MV-4-11 (cell line): ENCODE measurements around the gene ADD1.
"Not testable (repeated sequence)": the region's sequence is repeated elsewhere in the genome, so short reads cannot be mapped to it uniquely, and the experiment has no call there.

ENCODE experiments used
- DNase-seq: peaks from one replicate; lab custom pipeline; 2025; lab: John Stamatoyannopoulos, UW

The ADD1 gene

GRCh38 chr4:2922453-2923101, 78.9 kb downstream of the ADD1 start:
- DNase-seq: not testable (repeated sequence)

DNA sequence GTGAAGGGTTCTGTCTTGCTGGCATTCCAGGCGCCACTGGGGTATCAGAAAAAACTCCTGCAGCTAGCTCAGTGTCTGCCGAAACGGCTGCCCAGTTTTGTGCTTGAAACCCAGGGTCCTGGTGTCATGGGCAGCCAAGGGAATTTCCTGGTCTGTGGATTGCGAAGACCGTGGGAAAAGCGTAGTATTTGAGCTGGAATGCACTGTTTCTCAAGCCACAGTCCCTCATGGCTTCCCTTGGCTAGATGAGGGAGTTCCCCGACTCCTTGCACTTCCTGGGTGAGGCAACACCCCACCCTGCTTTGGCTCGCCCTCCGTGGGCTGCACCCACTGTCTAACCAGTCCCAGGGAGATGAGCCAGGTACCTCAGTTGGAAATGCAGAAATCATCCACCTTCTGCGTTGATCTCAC, 79.5 kb downstream of the ADD1 start:
- DNase-seq: no peak

DNA sequence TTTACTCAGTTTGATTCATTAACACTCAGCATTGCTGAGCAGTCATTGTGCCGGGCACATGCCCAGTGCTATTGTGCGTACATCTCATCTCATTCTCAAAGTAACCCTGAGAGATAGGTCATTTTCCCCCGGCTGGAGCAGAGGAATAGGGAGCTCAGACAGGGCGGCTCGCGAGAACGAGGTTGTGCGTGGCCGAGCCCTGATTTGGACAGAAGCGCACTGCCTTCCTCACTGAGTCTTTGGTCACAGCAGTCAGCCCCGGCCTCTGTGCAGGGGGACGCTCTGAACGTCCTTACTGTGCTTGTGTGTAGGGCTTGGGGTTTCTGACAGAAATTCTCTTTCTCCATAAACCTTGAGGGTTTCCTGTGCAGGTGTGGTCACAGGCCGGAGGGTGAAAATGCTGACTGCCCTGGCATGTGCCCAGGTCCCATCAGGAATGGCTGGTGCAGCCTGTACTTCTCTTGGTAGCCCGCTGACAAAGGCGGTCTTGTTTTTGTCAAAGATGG, 80.1 kb downstream of the ADD1 start:
- DNase-seq: no peak

DNA sequence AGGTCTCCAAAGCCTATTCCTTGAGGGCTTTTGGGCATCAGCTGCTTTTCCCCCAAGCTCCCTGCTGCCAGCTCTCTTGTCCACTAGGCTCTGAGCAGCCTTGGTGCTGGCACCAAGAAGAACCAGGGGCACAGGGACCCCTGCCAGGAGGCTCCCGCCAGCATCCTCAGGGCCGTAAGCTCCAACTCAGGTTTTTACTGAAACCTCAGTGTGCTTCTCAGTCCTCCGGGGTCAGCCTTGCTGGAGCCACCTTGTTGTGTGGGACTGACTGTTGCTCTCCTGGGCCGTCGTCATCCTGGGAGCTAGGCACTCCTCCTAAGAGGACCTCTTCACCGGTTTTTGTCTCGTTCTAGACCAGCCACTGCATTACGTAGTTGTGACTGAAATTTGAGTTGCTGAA, 80.6 kb downstream of the ADD1 start:
- no peak for DNase-seq

GRCh38 chr4:2924765-2925301, 81.2 kb downstream of the ADD1 start:
- no peak for DNase-seq

GRCh38 chr4:2925496-2925895, 81.9 kb downstream of the ADD1 start:
- DNase-seq: no peak

DNA sequence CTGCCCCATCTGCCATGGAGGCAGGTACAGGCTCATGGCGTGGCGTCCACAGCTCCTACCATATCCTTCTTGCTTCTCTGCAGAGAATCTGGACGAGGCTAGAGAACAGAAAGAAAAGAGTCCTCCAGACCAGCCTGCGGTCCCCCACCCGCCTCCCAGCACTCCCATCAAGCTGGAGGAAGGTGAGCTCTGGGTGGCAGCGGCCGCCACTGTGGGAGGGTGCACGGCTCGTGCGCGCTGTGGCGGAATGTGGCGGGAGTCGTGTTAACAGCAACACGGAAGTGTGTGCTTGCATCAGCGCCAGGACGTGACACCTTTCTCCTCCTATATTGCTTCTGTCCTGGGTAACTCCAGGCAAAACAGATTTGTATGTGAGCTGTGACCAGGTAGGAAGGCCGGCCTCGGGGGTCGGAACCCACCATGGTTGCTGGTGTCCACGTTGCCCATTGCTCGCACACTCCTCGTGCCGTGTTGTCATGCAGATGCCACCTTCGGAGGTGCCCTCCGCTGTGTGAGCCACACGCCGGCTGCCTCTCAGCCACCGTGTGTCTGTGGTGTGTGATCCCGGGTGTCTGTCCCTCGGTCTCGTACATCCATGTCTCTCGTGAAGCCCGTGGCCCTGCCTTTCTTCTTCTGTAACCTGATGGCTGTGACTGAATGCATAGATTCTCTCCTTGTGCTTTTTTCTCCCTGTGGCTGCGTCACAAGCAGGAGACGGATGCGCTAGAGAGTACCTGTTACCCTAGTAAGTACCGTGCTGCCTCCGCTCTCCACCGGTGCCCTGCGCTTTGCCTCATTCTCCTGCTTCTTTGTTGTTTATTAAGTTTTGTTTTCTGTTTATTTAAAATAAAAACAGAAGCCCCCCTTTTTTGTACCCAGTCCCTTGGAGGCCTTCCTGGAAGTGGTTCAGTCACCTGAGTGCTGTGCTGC, 82.6 kb downstream of the ADD1 start:
- DNase-seq: no peak

GRCh38 chr4:2927016-2927695, 83.5 kb downstream of the ADD1 start:
- no peak for DNase-seq

DNA sequence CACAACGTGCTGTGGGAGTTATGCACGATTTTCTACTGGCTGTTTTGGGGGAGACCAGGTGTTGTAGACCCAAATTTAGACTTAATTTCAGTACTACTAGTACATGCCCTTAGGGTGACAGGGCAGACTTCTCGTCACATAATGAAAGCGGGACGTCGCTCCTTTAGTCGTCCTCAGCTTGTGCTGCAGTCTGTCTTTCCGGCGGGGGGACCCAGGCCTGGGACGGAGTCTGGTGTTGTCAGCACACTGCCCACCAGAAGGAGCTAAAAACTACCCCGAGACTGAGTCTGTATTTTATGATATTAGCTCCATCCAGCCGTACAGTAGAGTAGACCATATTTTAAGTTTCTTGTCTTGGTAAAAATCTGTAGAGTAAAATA, 84.0 kb downstream of the ADD1 start:
- no peak for DNase-seq

GRCh38 chr4:2928242-2929176, 84.9 kb downstream of the ADD1 start:
- no peak for DNase-seq

GRCh38 chr4:2929469-2929868, 85.8 kb downstream of the ADD1 start:
- DNase-seq: no peak

DNA sequence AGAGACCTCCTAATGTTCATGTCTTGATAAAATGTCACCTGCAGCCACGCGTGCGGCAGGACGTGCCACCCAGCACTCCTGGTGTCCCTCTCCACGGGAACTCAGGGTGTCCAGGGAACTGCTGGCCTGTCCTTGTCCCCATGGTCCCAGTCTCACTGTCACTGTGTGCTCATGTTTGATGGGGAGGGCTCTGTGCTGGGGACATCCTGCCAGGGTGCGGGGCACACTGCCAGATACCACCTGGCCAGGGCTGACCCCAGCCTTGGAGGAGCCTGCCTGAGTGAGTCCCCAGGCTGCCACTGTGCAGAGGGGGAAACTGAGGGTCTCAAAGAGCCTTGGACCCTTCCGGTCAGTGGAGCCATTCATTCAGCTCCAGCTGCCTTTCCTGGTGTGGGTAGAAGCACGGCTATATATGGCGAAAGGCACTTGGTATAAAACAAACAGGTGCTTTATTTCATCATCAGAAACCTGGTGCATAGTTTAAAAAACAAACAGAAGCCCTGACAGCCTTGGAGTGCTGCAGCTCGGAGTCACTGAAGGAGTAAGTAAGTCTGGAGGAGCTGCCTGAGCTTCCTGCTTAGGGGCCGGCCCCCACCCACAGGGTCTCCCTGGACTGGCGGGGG, 86.6 kb downstream of the ADD1 start:
- DNase-seq: no peak

GRCh38 chr4:2930758-2931511, 87.3 kb downstream of the ADD1 start:
- no peak for DNase-seq

GRCh38 chr4:2931512-2932301, 88.1 kb downstream of the ADD1 start:
- peak; percentile 88 for DNase-seq

DNA sequence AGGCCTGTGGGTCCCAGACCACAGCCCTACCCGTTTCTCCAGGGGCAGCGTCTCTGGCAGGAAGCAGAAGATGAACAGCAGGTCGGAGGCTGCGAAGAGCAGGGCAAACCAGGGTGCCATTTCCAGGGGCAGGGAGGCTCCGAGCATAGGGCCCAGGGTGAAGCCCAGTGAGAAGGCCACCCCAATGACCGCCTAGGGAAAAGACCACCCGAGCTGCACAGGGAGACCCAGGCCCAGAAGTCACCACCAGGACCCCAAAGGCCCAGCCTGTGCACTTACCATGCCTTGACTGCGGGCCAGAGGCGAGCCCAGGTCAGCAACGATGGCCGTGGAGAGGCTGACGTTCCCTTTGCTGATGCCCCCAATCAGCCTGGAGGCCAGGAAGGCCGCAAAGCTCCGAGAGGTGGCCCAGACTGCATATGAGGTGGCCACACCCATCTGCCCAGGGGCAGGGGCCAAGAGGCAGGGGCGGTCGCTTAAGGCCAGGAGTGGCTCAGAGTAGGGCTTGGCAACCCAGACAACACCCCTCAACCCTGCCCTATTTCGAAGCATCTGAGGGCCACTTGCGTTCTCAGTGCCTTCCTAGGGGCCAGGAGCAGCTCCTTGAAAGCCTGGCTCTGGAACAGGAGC, 88.8 kb downstream of the ADD1 start:
- DNase-seq: peak; percentile 31

DNA sequence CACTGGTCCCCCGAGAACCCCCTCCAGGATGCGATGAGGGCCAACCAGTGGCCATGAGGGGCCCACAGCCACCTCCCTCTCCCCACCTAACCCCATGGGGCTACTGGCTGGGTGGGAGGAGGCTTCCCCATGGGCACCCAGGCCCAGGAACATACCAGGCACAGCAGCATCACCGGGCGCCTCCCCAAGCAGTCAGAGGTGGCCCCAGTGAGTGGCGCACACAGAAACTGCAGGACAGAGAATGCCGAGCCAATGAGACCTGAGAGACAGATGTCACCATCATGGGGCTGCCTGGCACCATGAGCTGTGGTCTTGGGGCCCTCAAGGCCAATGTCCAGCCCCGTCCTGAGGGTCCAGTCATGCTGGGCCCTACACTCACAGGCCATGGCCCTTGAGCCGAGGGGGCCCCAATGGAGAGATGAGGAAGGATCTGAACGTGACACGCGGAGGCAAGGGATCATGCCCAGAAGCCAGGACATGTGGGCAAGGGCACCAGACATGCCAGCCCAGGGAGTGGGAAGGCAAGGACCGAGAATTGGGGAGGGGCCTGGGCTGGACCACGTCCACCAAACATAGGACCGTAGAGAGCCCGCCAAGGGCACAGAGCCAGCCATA, 89.4 kb downstream of the ADD1 start:
- DNase-seq: peak; percentile 44

- DNase-seq: no peak
Observed at GRCh38 chr4:2933566-2934076, 90.0 kb downstream of the ADD1 start.
